NCI-H226 (cell line): ENCODE results near the gene JMJD1C.

ENCODE experiments used
- DNase-seq: peaks from one replicate; pipeline ENCODE4 v3.0.0-alpha.2; 2015

JMJD1C gene

DNA sequence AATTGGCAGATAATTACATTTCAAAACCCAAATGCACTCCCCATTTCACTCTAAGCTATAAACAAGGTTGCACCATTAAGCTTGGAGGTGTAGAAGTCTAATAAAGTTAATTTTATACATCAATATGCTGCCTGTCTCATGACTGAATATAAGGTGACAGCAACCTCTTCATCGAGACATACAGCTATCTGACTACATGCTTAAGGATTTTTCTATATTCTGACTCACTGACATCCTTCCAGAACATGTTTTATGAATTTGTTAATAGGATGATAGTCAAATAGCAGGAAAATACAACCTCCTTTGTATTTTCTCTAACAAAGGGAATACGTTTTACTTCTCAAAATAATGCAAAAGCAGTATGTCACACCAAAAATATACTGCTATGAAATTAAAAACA is 256.1 kb downstream of the JMJD1C start:
- DNase-seq, result no peak

DNA sequence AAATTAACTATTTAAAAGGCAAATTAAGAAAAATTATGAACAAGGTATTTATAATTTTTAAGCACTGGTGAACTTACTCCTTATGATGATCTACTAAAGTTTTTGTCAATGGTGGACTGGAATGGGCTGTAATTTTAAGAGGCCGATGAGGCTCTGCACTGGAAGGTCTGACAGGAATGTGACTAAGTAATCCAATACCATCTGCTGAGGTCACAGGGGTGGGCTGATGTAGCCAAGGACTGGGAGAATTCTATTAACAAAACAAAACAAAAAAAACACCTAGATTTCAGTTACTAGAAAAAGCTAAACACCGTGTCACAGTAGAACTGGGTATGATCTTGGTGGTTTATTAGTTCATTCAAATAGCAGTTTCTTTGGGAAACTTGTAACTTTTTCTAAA is 256.8 kb downstream of the JMJD1C start:
- DNase-seq, result no peak

DNA sequence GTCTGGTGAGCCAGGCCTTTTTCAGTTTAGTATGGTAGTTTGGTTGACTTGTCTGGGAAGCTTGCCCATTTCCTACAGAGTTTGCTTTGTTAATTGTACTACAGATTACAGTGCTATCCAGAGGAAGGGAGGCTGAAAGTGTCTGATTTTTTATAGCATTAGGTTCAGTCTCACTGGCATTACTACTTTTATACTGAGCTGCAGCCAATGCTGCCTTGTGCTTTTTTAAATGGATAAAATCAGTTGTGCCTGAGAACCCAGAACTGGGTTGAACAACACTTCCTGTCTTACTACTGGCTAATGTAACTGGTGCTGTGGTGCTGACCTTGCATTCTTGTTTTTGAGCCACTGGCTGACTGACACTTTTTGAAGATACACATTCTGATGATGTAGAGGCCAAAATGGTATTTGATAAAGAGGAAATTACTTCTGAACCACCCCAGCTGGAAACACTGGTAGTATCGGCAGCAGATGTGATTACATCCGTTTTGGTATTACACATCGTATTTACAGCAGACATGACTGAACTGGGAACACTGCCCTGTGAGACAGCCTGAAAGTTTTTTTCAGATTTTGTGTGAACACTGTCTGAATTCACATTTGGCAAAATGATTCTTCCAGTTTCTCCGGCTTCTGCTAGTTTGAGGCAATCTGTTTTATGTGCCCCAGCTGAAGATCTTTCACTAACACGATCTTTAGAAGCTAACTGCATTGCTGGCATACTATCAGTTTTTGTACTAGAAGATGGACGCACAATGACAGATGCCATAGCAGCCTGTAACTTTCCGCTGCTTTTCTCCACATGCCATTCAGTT is 258.6 kb downstream of the JMJD1C start:
- peak; percentile 45 for DNase-seq

DNA sequence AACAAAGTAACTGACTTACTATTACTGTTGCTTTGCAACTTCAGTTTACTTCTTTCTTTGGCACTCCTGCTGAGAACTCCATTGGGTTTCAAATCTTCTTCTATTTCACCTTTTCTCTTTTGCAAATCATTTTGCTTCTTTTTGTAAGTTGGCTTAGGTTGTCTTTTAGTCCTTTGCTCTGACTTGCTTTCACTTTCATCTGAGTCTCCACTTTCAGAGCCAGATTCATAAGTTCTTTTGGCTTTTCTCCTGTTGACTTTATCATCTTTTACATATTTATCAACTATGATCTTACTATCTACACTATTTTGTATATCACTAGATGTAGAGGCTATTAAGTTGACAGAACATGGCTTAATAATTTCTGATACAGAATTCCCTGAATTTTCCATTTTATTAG is 259.2 kb downstream of the JMJD1C start:
- no peak for DNase-seq

DNA sequence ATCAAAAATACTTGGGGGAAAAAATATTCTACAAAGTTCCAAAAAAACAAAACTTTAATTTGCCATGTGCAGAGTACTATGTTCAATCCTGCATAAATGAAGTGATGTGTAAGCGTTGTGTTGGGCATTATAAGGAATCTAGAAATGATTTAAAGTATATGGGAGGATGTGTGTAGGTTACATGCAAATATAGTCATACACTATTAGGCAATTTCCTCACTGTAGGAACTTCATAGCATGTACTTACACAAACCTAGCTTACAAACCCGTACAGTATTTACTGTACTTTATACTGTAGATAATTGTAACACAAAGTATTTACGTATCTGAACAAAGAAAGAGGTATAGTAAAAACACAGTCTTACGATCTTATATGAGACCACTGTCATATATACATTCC is 260.4 kb downstream of the JMJD1C start:
- DNase-seq, result no peak

DNA sequence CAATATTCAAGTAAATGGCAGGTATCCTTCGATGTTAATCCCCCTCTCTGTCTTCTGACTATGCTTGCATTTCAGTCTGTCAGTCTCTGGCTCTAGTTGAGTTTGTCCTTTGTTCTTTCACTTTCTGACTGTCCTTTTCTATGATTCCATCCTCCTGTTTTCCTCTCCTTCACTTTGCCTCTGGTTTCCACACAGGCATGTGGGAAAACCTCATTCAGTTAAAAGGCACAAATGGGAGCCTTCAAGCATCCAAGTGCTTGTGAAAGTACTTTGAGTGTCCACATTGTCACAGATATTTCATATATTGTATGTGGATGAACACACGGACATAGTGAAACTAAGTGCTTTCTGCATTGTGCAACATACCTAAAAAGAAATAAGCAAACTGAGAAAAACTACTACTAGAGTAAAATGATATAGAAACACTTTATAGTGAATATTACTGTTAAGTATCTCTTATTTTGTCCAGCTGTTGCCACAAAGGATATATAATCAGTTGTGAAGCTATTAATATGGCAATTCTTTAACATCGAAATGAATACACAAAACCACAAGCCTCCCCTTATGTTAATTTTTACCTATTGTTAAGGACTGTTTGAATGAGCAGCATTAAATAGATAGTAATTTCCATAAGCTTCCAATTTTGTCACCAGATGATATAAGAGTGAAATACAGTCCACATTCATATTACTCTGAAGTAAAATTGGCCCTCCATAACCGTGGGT is 260.9 kb downstream of the JMJD1C start:
- DNase-seq, result no peak

DNA sequence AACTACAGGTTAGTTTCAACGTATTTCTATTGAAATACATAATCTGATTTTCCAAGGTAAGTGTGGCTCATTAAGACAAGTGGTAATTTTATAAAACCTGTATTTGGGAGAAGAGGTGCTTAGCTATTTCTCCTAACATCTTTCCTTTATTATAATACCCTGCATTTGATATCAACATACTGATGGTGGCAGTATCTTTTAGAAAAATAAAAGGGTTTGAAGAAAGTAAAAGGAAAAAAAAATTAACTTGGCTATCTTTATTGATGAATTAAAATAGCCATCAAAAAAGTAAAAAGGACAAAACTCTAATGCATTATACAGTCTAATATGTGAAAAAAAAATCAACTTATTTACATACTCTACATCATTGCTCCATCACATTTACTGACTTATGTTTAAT is 264.7 kb downstream of the JMJD1C start:
- DNase-seq, result no peak

DNA sequence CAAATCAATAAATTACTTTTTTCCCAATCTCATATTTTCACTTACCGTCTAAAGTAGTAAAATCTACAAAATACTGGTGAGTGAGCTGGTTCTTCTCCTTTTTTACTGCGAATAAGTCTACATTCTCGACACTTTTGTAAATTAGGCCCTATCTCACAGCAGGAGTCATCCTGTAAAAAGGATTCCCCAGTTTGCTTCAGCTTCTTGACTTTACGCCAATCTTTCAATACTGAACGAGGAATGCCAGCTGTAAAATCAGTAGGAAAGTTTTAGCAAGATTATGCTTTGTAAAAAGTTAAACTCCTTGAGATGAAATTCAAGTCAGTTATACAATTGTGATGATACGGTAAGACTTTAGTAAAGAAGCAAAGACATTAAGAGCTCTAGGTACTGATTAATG is 265.3 kb downstream of the JMJD1C start:
- DNase-seq, result no peak

DNA sequence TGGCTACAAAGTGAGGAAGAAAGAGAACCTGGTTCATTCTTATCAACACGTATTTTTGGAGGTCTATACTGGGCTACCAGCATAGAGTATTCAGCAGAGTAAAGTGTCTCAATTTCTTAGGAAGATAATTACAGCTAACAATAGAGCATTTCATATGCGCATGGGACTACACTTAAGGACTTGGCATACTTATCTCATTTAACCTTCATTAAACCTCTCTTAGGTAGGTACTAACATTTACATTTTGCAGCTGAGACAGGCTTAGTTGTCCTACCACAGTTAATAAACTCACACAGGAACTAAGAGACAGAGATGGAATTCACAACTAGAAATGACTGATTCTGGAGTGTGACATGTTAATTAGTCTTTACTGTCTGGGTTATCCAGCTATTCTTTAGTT is 266.1 kb downstream of the JMJD1C start:
- DNase-seq, result no peak

DNA sequence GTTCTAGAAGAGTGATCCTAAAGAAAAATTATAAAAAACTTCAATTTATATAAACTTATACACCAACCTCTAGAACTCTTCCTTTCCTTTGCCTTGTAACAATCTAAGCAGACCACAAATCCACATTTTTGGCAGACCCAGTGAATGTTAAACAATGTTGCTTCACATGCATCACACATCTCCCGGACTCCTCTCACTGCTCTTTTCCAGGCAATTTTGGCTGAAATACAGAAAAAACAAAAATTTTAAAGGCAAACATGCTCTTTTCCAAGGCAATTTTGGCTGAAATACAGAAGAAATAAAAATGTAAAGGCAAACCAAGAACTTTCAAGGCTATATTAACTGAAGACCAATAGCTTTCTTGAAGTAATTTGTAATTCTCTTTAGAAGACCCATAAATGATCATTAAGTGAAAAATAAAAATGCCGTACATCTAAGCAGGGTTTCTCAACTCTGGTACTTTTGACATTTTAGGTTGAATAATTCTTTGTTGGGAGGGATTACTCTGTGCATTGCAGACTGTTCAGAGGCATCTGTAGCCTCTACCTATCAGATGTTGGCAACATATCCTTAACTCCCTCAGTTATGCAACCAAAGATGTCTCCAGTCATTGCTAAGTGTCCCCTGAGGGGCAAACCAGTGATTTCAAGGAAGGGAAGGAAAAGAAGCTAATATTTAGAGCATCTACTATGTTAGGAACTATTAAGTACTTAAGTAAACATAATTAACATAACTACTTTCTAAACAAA is 268.3 kb downstream of the JMJD1C start:
- peak; percentile 34 for DNase-seq

DNA sequence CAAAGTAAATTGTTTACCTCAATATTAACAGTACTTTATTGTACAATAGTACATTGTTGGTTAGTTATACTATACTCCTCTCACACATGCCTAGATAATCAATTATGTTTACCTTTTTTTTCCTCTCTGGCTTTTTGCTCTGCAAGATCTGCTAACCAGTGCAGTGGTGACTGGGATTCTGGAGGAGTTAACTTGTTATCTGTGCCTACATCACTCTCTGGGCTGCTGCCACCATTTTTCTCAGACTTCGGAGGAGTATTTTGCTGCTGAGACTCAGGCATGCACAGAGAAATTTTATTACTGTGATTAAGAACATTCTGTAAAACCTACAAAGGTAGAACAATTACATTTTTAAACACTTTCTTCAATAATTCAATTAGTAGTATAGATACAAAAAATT is 273.0 kb downstream of the JMJD1C start:
- DNase-seq, result peak; percentile 42

DNA sequence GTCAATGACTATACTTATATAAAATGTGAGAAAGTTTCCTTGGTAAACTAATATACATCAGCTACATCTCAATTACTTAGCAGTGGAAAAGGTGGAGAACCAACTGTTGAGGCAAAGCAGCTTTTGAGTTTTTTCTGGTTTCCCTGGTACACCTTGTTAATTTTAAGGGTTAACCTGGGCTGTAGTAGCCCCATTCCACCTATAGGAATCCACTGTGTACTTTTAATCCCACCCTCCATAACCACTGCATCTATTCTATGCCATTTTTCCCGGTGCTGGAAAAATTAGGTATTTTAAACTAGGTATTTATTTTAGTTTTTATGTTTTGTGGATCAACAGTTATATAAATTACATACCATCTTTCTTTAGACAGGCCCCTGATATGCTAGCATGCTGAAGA is 290.2 kb downstream of the JMJD1C start:
- no peak for DNase-seq

DNA sequence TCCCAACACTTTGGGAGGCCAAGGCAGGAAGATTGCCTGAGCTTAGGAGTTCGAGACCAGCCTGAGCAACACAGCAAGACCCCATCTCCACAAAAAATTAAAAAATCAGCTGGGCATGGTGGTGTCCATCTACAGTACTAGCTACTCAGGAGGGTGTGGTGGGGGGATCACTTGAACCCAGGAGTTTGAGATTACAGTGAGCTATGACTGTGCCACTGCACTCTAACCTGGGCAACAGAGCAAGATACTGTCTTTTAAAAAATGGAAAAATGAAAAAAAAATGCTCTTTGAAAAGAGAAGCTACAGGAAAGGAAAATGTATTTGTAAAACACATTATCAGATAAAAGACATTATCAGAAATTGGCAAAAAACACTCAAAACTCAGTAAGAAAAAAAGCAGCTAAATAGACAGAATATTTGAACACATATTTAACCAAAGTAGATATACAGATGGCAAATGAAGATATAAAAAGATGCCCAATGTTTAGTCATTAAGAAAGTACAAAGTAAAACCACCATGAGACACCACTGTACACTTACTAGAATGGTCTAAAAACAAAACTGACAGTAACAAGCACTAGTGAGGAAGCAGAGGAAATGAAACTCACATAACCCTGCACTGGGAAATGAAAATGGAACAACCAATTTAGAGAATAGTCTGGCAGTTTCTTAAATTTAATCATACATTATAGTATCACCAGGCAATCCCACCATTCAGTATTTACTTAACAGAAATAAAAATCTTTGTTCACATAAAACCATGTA is 292.1 kb downstream of the JMJD1C start:
- no peak for DNase-seq

DNA sequence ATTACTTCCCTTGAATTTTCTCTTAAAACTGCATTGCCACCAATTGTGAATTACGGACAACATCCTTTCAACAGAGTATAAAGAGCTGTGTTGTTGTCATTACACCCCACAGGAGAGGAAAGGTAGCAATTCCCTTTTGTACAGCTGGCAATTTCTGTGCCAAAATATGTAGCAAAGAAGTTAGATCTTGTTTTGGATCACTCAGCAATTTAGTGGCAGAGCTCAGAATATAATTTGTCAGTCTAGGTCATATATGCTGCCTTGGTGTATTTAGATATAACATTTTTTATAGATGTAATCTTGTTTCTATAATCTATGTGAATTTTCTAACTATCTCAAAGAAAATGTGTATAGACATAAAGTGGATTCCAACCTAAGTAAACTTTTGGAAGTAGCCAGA is 293.9 kb downstream of the JMJD1C start:
- no peak for DNase-seq

DNA sequence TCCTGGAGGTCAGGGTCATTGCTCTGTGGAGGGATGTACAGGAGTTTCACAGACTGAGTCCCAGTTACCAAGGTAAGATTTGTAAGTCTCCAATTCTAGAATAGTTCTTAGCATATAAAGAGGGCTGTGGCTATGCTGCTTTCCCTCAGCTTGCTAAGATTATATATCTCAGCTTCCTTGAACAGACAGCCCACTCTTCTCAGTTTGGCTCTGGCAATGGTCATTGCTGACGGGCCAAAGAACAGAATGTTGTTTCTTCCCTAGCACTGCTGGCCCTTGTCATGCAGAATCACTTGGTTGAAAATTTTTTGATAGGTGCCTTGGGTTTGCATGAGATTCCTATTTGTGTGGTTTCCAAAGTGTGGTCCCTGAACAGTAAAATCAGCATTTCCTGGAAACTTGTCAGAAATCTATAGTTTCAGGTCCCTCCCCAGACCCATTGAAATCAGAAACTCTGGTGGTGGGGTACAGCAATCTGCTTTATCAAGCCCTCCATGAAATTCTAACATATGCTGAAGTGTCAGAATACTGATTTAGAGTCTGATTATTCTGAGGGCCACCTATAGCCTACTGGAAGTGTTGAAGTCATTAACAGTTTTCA is 294.4 kb downstream of the JMJD1C start:
- no peak for DNase-seq

DNA sequence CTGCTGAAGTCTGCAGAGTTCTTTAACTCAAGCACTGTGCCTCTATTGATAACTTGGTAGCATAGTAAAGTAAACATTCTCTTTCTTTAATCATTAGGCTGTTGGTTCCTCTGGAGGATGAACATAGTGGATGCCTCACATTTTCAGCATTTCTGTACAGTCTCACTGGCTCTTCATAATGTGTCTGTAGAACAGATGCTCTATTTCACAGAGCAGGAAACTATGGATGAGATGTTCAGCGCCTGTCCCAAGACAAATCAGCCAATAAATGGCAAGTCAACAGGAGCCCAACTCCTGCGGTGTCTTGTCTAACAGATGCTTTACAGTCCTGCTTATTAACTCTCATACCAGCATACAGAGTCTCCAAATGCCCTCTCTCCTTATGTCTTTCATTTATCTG is 296.2 kb downstream of the JMJD1C start:
- no peak for DNase-seq

DNA sequence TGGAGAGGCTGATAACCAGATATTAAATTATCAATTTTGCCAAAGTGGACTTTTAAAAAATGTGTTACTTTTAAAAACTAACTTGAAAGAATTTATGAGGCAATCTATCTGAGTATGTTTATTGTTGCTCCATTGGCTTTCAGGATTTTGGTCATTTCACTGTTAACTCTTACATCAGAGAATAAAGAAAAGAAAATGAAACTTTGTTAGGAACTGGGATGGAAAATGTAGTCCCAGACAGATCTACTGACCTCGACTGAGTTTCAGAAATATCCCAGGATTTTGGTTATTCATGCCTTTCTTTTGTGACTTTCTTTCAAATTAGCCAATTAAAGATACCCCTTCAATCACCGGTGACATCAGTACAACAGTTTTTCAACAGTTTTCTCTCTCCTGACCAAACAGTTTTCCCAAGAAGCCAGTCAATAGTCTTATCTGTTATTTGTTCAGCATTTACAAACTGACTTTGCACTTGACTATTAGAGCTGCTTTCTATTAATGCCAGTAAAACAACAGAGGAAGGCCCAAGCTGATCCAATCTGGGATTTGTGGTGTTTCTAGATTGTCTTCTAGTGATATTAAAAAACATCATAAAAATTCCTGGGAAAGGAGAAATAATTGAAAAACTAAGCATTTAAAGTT is 296.8 kb downstream of the JMJD1C start:
- DNase-seq, result no peak

DNA sequence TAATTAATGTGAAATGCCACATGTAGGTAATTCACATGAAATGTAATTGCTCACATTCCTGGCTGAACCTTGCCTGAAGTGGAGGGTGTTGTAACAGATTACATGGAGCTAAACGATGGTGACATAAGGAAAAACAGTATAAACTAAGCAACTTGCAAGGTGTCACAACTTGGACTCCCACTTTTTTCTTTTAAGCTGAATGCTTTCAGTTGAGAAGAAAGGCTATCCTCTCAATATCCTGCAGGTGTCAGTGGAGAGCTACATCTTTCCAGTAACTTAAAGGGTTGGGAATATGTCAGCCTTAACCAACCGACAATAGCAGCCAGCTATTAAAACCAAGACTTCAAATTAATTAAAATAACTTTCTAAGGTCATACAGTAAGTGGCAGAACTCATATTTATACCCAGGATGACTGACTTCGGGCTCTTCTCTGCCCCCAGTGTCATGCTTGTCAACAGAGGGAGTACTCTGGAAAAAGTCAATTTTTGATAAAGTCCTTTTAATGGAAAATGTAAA is 299.0 kb downstream of the JMJD1C start:
- DNase-seq, result peak; percentile 28

DNA sequence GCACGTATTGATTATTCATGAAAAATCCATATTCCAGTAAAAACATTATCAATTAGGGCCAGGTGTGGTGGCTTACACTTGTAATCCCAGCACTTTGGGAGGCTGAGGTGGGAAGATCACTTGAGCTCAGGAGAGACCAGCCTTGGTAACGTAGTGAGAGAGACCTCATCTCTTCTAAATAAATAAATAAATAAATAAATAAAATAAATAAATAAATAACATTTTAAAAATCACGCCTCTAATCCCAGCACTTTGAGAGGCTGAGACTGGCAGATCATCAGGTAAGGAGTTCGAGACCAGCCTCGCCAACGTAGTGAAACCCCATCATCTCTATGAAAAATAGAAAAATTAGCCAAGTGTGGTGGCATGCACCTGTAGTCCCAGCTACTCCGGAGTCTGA is 300.5 kb downstream of the JMJD1C start:
- no peak for DNase-seq

DNA sequence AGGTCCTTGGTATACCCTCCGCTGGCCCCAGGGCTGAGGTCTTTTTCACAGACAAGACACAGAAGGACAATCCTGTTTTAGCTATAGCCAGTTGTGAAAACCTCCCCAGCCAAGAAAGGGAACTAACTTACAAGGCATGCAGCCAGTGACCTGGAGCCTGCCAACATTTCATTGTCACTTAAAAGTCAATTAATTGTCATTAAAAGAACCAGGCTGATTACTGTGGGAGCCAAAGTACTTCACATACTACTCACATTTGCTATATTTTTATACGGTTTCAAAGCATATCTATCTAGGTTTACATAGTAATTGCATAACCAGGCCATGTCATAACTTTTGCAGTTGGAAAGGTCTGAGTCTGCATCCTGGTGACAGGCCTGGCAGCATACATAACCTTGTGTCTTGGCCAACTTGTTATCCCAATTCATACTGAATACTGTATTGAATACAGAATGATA is 301.6 kb downstream of the JMJD1C start:
- DNase-seq, result no peak

DNA sequence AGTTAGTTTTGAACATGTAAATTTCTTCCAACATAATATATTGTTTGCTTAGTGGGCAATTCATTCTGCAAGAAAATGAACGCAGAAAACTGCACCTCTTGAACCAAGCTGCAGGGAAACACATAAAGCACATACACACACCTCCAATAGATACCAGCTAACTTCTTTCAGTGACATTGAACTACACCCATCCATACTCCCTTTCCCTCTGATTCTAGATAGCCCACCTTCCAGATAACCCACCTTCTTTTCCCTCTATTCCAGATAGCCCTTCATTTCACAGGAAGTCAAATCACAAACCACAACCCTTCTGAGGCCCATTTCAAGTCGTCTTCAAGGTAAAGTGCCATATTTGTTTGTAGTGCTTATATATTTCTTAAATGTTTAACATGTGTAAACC is 304.2 kb downstream of the JMJD1C start:
- DNase-seq, result no peak
